Neuronal stem cell (in vitro differentiated cells): ENCODE data around the gene RIPOR2.
"Not testable (repeated sequence)": the region's sequence is repeated elsewhere in the genome, so short reads cannot be mapped to it uniquely, and the experiment has no call there.

Source experiments
- DNase-seq: peaks from one replicate; pipeline ENCODE4 v3.0.0-alpha.2; 2013; ENCODE audit warnings: low spot score
- H2AFZ ChIP-seq: one replicate; pipeline ENCODE4 v1.6.1; 2013; ENCODE audit warnings: mild to moderate bottlenecking, low read length, inconsistent platforms
- H2AK5ac ChIP-seq: 2 replicates; pipeline ENCODE4 v1.6.1; 2013; ENCODE audit warnings: low read depth, mild to moderate bottlenecking, inconsistent platforms, low read length, moderate library complexity, mixed read lengths
- H2BK120ac ChIP-seq: 2 replicates; pipeline ENCODE4 v1.6.1; 2013; ENCODE audit warnings: low read depth, mild to moderate bottlenecking, inconsistent platforms, low read length, moderate library complexity, mixed read lengths
- H2BK12ac ChIP-seq: one replicate; pipeline ENCODE4 v1.6.1; 2013; ENCODE audit warnings: low read length, inconsistent platforms
- H2BK15ac ChIP-seq: 2 replicates; pipeline ENCODE4 v1.6.1; 2013; ENCODE audit warnings: mild to moderate bottlenecking, low read length, inconsistent platforms, mixed read lengths
- H2BK5ac ChIP-seq: one replicate; pipeline ENCODE4 v1.6.1; 2013; ENCODE audit warnings: inconsistent platforms, mild to moderate bottlenecking, low read length, moderate library complexity
- H3K14ac ChIP-seq: one replicate; pipeline ENCODE4 v1.6.1; 2013; ENCODE audit warnings: low read length, inconsistent platforms
- H3K18ac ChIP-seq: 2 replicates; pipeline ENCODE4 v1.6.1; 2013; ENCODE audit warnings: low read length, inconsistent platforms
- H3K23ac ChIP-seq: 2 replicates; pipeline ENCODE4 v1.6.1; 2013; ENCODE audit warnings: low read depth, mild to moderate bottlenecking, mixed read lengths, low read length, inconsistent platforms; ENCODE audit not compliant: poor library complexity
- H3K27ac ChIP-seq: replicated peaks from 3 replicates; pipeline ENCODE4 v1.5.1; 2013; ENCODE audit warnings: low read length, inconsistent platforms
- H3K27me3 ChIP-seq, 3 experiments: 2 replicates each; pipeline ENCODE4 v1.6.1; 2013; ENCODE audit warnings: low read length in 3 of 3, mild to moderate bottlenecking in 2 of 3, inconsistent platforms in 1 of 3, low read depth in 1 of 3, mixed read lengths in 1 of 3, moderate library complexity in 1 of 3; ENCODE audit not compliant: control insufficient read depth in 3 of 3, insufficient read depth in 3 of 3
- H3K36me3 ChIP-seq, 2 donors: replicated peaks in 1 of 2; 2 replicates each; pipeline ENCODE4 v1.6.1; 2013; ENCODE audit warnings: low read length in 2 of 2; ENCODE audit not compliant: control insufficient read depth in 2 of 2, insufficient read depth in 2 of 2
- H3K4ac ChIP-seq: 2 replicates; pipeline ENCODE4 v1.6.1; 2013; ENCODE audit warnings: inconsistent platforms, mild to moderate bottlenecking, low read length, moderate library complexity
- H3K4me1 ChIP-seq, 2 donors: 1 replicate in 1 of 2; 2 replicates in 1 of 2; pipeline ENCODE4 v1.6.1; 2013; ENCODE audit warnings: low read length in 2 of 2, low read depth in 1 of 2; ENCODE audit not compliant: control insufficient read depth in 2 of 2, insufficient read depth in 1 of 2
- H3K4me2 ChIP-seq: one replicate; pipeline ENCODE4 v1.6.1; 2013; ENCODE audit warnings: mild to moderate bottlenecking, low read length, inconsistent platforms; ENCODE audit not compliant: insufficient read depth, poor library complexity, severe bottlenecking
- H3K4me3 ChIP-seq, 2 donors: 2 replicates each; pipeline ENCODE4 v1.5.1; 2013; ENCODE audit warnings: low read length in 2 of 2, mild to moderate bottlenecking in 2 of 2, inconsistent platforms in 1 of 2, moderate library complexity in 1 of 2
- H3K79me1 ChIP-seq: one replicate; pipeline ENCODE4 v1.6.1; 2013; ENCODE audit warnings: low read depth, mild to moderate bottlenecking, inconsistent platforms, low read length, moderate library complexity
- H3K9ac ChIP-seq: one replicate; pipeline ENCODE4 v1.6.1; 2013; ENCODE audit warnings: mild to moderate bottlenecking, low read depth, low read length, inconsistent platforms; ENCODE audit not compliant: poor library complexity
- H3K9me3 ChIP-seq, 2 donors: replicated peaks in 1 of 2; 2 replicates each; pipeline versions ENCODE3 to v1.6.1; 2013; ENCODE audit warnings: low read length in 2 of 2, mild to moderate bottlenecking in 2 of 2, inconsistent platforms in 1 of 2, low read depth in 1 of 2, mixed read lengths in 1 of 2, moderate library complexity in 1 of 2; ENCODE audit not compliant: control insufficient read depth in 2 of 2, insufficient read depth in 1 of 2
- H4K8ac ChIP-seq: one replicate; pipeline ENCODE4 v1.6.1; 2013; ENCODE audit warnings: low read depth, mild to moderate bottlenecking, inconsistent platforms, low read length, moderate library complexity
- H4K91ac ChIP-seq: one replicate; pipeline ENCODE4 v1.6.1; 2013; ENCODE audit warnings: low read length, low read depth, mild to moderate bottlenecking, inconsistent platforms; ENCODE audit not compliant: poor library complexity
- WGBS, 2 donors: extraction: QIAGEN DNeasy Blood & Tissue Kit; methylation state at CpG; one replicate each; pipeline ENCODE4 v1.1.7; 2013; ENCODE audit warnings: missing lambda C conversion rate in 2 of 2, mixed read lengths in 1 of 2; ENCODE audit not compliant: insufficient read length in 2 of 2, insufficient replicate concordance in 1 of 2; ENCODE audit errors: extremely low coverage in 2 of 2; 5-methylcytosine and 5-hydroxymethylcytosine counted together

Gene RIPOR2

DNA sequence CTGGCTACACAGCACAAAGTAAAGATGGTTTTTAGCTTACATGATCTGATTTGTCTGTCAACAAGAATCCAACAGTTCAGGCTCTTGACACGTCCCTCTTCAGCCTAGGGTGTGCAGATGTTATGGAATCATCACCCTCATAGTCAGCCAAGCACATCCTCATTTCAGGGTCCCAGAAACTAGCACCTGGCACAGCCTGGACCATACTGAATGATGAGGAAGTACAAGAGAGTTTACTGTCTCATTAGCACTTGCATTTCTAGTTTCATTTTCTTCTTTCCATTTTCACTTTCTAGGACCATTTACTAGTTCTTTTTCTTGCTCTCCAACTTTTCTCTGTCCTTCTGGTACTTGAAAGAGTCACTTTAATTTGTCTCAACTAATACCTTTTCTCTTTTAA lies 6.5 kb downstream of the RIPOR2 start:
- H2AK5ac ChIP-seq: no peak overlapping the region
- H3K36me3 ChIP-seq: no peaks in the 10 kb centered on the region
- peaks cover 11 to 53% of the 10 kb centered on the region in 2 donors for H3K4me1 ChIP-seq
- no peak overlapping the region for H3K18ac ChIP-seq
- no peak overlapping the region for H3K4me3 ChIP-seq
- WGBS, 2 donors: no CpG with 5 or more reads among the region's 1 CpG
- peaks cover 0 to 1% of the 10 kb centered on the region in 2 donors for H3K9me3 ChIP-seq
- no peaks in the 10 kb centered on the region for H3K79me1 ChIP-seq
- H2BK12ac ChIP-seq: no peak overlapping the region
- DNase-seq: no peak
- no peak overlapping the region for H3K27ac ChIP-seq
- H4K91ac ChIP-seq: no peak overlapping the region
- H2BK15ac ChIP-seq: no peak overlapping the region
- no peak overlapping the region for H3K4ac ChIP-seq
- no peak overlapping the region for H3K23ac ChIP-seq
- no peak overlapping the region for H3K4me2 ChIP-seq
- no peak overlapping the region for H3K14ac ChIP-seq
- no peak overlapping the region for H2AFZ ChIP-seq
- H2BK5ac ChIP-seq: no peak overlapping the region
- no peak overlapping the region for H4K8ac ChIP-seq
- no peak overlapping the region for H3K9ac ChIP-seq
- no peak overlapping the region for H2BK120ac ChIP-seq
- no peaks in the 10 kb centered on the region for H3K27me3 ChIP-seq

DNA sequence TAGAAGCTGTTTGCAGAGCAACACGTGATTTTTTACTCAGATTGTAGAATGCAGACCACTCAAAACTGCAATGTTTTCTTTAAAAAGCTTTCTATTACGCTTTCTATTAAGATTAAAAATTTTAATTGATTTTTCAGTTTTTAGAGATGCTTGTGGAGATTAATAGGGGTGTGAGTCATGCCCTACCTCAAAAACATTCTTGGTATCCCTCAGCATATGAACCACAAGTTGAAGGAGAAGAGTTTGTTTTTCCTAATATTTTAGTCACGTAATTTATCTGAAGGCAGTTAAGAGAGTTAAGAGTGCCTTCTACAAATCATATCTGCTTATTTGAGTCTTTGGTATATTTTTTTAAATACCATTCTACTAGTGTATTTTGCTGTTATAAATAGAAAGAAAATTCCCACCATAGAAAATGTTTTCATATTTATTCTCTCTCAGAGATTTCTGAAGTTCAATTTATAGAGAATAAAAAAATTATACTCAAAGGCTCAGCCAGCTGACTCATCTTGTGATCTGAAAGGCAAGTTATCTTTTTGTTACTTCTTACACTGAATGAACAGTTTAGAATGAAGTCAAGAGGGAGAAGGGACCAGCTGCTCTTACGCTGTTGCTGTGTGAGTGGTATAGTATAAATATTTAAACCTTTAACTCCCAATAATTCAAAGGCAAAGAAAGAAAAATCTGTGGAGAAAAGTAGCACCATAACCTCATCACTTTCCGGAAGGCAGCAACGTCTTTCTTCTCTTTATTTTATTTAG lies 7.6 kb downstream of the RIPOR2 start:
- H4K8ac ChIP-seq: no peak overlapping the region
- peaks cover 0 to 1% of the 10 kb centered on the region in 2 donors for H3K9me3 ChIP-seq
- no peak overlapping the region for H2BK5ac ChIP-seq
- H3K4me2 ChIP-seq: no peak overlapping the region
- H3K14ac ChIP-seq: no peak overlapping the region
- H3K4me3 ChIP-seq: no peak overlapping the region
- no peak overlapping the region for H2BK120ac ChIP-seq
- no peak overlapping the region for H2BK12ac ChIP-seq
- no peak overlapping the region for H4K91ac ChIP-seq
- no peak overlapping the region for H2BK15ac ChIP-seq
- no peaks in the 10 kb centered on the region for H3K27me3 ChIP-seq
- no peak for DNase-seq
- H3K23ac ChIP-seq: no peak overlapping the region
- no peak overlapping the region for H3K18ac ChIP-seq
- H3K27ac ChIP-seq: no peak overlapping the region
- H3K4ac ChIP-seq: no peak overlapping the region
- H3K9ac ChIP-seq: no peak overlapping the region
- peaks cover 14 to 57% of the 10 kb centered on the region in 2 donors for H3K4me1 ChIP-seq
- no peak overlapping the region for H2AK5ac ChIP-seq
- WGBS, 2 donors: no CpG with 5 or more reads among the region's 6 CpGs
- H2AFZ ChIP-seq: no peak overlapping the region
- H3K79me1 ChIP-seq: no peaks in the 10 kb centered on the region
- no peaks in the 10 kb centered on the region for H3K36me3 ChIP-seq

DNA sequence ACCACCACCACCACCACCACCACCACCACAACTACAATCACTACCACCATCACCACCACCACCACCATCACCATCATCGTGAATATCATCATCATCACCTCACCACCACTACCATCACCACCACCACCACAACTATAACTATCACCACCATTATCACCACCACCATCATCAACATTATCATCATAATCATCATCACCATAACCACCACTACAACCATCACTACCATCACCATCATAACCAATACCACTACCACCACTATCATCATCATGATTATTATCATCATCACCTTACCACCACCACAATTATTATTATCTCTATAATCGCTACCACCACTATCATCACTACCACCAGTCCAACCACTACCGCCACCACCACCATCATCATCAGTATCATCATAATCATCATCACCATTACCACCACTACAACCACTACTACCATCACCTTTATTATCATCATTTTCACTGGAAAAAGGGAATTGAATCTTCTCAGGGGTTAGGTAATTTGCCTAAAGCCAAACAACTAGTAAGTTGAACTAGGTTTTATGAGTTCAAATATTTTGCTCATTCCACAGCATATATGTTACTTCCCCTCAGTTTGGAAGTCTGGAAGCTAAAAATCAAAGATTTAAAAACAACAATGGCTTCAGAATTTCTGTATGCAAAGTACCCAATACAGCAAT lies 8.3 kb downstream of the RIPOR2 start:
- Histone ChIP-seq H3K9ac (no peak overlapping the region), H2BK120ac (no peak overlapping the region), H2BK15ac (no peak overlapping the region), H3K36me3 (no peaks in the 10 kb centered on the region), H3K4ac (no peak overlapping the region), H3K4me2 (no peak overlapping the region), H2AFZ (no peak overlapping the region), H4K91ac (no peak overlapping the region), H3K4me3 (no peak overlapping the region), H2AK5ac (no peak overlapping the region), H3K4me1 (peaks cover 14 to 52% of the 10 kb centered on the region in 2 donors), H2BK12ac (no peak overlapping the region), H3K79me1 (no peaks in the 10 kb centered on the region), H4K8ac (peak overlapping the region; percentile 90), H2BK5ac (no peak overlapping the region), H3K23ac (no peak overlapping the region), H3K14ac (no peak overlapping the region), H3K27me3 (no peaks in the 10 kb centered on the region), H3K9me3 (peaks cover 0 to 1% of the 10 kb centered on the region in 2 donors), H3K18ac (no peak overlapping the region), H3K27ac (no peak overlapping the region)
- WGBS, 2 donors: 100% methylated on average over 1 of the region's 3 CpGs; no CpG with 5 or more reads in 1 of the 2 donors
- no peak for DNase-seq

DNA sequence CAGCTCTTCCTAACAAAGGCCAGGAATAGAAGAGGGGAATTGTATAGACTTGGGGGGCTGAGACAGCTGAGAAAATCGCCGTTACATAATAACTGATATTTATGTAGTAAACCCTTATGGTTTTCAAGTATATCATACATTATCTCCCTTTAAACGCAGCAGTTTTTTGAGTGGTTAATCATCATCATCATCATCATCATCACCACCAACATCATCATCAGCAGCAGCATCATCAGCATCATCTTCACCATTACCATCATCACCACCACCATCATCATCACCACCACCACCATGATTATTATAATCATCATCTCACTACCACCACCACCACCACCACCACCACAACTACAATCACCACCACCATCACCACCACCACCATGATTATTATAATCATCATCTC lies 9.1 kb downstream of the RIPOR2 start:
- not testable (repeated sequence) for H3K27me3 ChIP-seq, H3K14ac ChIP-seq, H2AK5ac ChIP-seq, H3K9ac ChIP-seq, DNase-seq, H3K23ac ChIP-seq, H2BK120ac ChIP-seq, H4K8ac ChIP-seq, H2BK12ac ChIP-seq, H3K36me3 ChIP-seq, H4K91ac ChIP-seq, H3K9me3 ChIP-seq, H3K4me3 ChIP-seq, H3K18ac ChIP-seq, H2BK5ac ChIP-seq, H3K27ac ChIP-seq, H2BK15ac ChIP-seq, H3K4ac ChIP-seq, H3K79me1 ChIP-seq, H2AFZ ChIP-seq, H3K4me2 ChIP-seq
- no CpG with 5 or more reads among the region's 3 CpGs for WGBS, 2 donors
- peaks cover 11 to 45% of the 10 kb centered on the region in 2 donors for H3K4me1 ChIP-seq
